ENCODE results near the gene ADM.

GRCh38 chr11:10261821-10262220, 43.1 kb upstream of the ADM start:
- TF ChIP-seq CTCF (IDR thresholded peaks at IDR 0.05; ENCODE audit: insufficient read depth, low read length, poor library complexity, severe bottlenecking) (no peak), EZH2phosphoT487 (conservative IDR thresholded peaks at IDR 0.05; ENCODE audit: low read length) (no peak)

All from SU-DHL-6 (cell line).